Peyer's patch (tissue), 4 donors: ENCODE data around the gene AAMDC. TPM values are rescaled to one million over a fixed set of nuclear protein-coding genes. Genes with fewer than 3 reads are reported as not detected.
"Not testable (repeated sequence)": the region's sequence is repeated elsewhere in the genome, so short reads cannot be mapped to it uniquely, and the experiment has no call there.

ENCODE experiments used
- DNase-seq, 3 donors: peaks; one replicate each; pipeline ENCODE4 v3.0.0-alpha.2; 2017 to 2019
- H3K27ac ChIP-seq, 4 donors: fragments of 200-600 bp; sonication (generic); one replicate each; pipeline ENCODE4 v1.5.1; 2016 to 2019
- H3K27me3 ChIP-seq, 2 donors: fragments of 200-600 bp; sonication (generic); one replicate each; pipeline ENCODE4 v1.5.1; 2019
- H3K36me3 ChIP-seq, 3 donors: fragments of 200-600 bp; sonication (generic); one replicate each; pipeline ENCODE4 v1.5.1; 2016 to 2019
- H3K4me1 ChIP-seq, 4 donors: fragments of 200-600 bp; sonication (generic); one replicate each; pipeline ENCODE4 v1.5.1; 2016 to 2019
- H3K4me3 ChIP-seq, 4 donors: fragments of 200-600 bp; sonication (generic); 1 replicate in 3 of 4; 2 replicates in 1 of 4; pipeline ENCODE4 v1.5.1; 2016 to 2019; ENCODE audit warnings: mild to moderate bottlenecking in 1 of 4
- H3K9me3 ChIP-seq, 4 donors: fragments of 200-600 bp; sonication (generic); one replicate each; pipeline ENCODE4 v1.5.1; 2016 to 2019; ENCODE audit warnings: mild to moderate bottlenecking in 1 of 4
- POLR2A ChIP-seq, 2 donors: fragments of 450-650 bp; IDR thresholded peaks; one replicate each; pipeline ENCODE4 v1.5.1; 2017; ENCODE audit warnings: antibody characterized with exemption in 2 of 2, mild to moderate bottlenecking in 2 of 2, moderate library complexity in 2 of 2
- total RNA-seq, 4 donors: library from RNA; depleted of rRNA; stranded (reverse); fragments of >200 nt; gene quantifications; one replicate each; pipeline ENCODE4 v1.1.0, GENCODE V29; 2016
- TF ChIP-seq, protein P1 (sequence below), 6 experiments: fragments of 450-650 bp in 4 of 6; fragments of 200-600 bp in 2 of 6; sonication (generic) in 1 of 6; IDR thresholded peaks; one replicate each; pipeline ENCODE4 v1.5.1; 2017 to 2019; ENCODE audit warnings: antibody characterized with exemption in 6 of 6, mild to moderate bottlenecking in 3 of 6, moderate library complexity in 1 of 6

The AAMDC gene
- total RNA-seq, 4 donors from 2014 or later, result 9.0 to 16.6 (median 14.8) TPM; not detected in 1

- Histone ChIP-seq H3K27ac (no peak overlapping the region), H3K4me3 (no peak overlapping the region), H3K9me3 (no peaks in the 10 kb centered on the region), H3K27me3 (no peaks in the 10 kb centered on the region), H3K36me3 (no peaks in the 10 kb centered on the region), H3K4me1 (peaks cover 0 to 32% (median 0%) of the 10 kb centered on the region in 4 donors)
- TF ChIP-seq, protein P1, sequence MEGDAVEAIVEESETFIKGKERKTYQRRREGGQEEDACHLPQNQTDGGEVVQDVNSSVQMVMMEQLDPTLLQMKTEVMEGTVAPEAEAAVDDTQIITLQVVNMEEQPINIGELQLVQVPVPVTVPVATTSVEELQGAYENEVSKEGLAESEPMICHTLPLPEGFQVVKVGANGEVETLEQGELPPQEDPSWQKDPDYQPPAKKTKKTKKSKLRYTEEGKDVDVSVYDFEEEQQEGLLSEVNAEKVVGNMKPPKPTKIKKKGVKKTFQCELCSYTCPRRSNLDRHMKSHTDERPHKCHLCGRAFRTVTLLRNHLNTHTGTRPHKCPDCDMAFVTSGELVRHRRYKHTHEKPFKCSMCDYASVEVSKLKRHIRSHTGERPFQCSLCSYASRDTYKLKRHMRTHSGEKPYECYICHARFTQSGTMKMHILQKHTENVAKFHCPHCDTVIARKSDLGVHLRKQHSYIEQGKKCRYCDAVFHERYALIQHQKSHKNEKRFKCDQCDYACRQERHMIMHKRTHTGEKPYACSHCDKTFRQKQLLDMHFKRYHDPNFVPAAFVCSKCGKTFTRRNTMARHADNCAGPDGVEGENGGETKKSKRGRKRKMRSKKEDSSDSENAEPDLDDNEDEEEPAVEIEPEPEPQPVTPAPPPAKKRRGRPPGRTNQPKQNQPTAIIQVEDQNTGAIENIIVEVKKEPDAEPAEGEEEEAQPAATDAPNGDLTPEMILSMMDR (IDR thresholded peaks at IDR 0.05), result no peak
- no peak for TF ChIP-seq POLR2A (IDR thresholded peaks at IDR 0.05)
- DNase-seq, result no peak
These were observed 2.8 kb downstream of the AAMDC start for GRCh38 chr11:77823775-77824174.

DNA sequence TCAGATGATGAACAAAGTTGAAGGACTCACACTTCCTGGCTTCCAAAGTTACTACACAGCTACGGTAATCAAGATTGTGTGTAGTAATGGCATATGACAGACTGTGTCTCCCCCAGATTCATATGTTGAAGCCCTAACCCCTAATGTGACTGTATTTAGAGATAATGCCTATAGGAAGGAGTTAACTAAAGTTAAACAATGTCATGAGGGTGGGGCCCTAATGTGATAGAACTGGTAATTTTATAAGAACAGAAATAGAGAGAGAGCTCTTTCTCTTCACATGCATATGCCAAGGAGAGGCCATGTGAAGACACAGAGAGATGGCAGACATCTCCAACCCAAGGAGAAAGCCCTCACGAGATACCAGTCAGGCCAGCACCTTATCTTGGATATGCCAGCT is 8.0 kb downstream of the AAMDC start:
- Histone ChIP-seq H3K4me3 (no peak overlapping the region), H3K36me3 (no peaks in the 10 kb centered on the region), H3K4me1 (peaks cover 0 to 2% (median 0%) of the 10 kb centered on the region in 4 donors), H3K9me3 (no peaks in the 10 kb centered on the region), H3K27me3 (no peaks in the 10 kb centered on the region), H3K27ac (no peak overlapping the region)
- no peak for TF ChIP-seq POLR2A (IDR thresholded peaks at IDR 0.05)
- TF ChIP-seq, protein P1 (IDR thresholded peaks at IDR 0.05), result no peak
- DNase-seq, result no peak

- no peak overlapping the region for H3K27ac ChIP-seq
- DNase-seq, result no peak
- H3K27me3 ChIP-seq, result no peaks in the 10 kb centered on the region
- no peaks in the 10 kb centered on the region for H3K9me3 ChIP-seq
- H3K36me3 ChIP-seq, result no peaks in the 10 kb centered on the region
- H3K4me3 ChIP-seq, result no peak overlapping the region
- no peaks in the 10 kb centered on the region for H3K4me1 ChIP-seq
- no peak for TF ChIP-seq POLR2A (IDR thresholded peaks at IDR 0.05)
- TF ChIP-seq, protein P1 (IDR thresholded peaks at IDR 0.05), result no peak
These were observed 12.4 kb downstream of the AAMDC start for GRCh38 chr11:77833302-77833701.

GRCh38 chr11:77842441-77843121 is 21.6 kb downstream of the AAMDC start:
- no peak overlapping the region for H3K27ac ChIP-seq
- H3K36me3 ChIP-seq, result peaks cover 0 to 39% (median 0%) of the 10 kb centered on the region in 3 donors
- no peaks in the 10 kb centered on the region for H3K4me1 ChIP-seq
- DNase-seq, result no peak
- H3K4me3 ChIP-seq, result no peak overlapping the region
- H3K27me3 ChIP-seq, result no peaks in the 10 kb centered on the region
- H3K9me3 ChIP-seq, result no peaks in the 10 kb centered on the region
- TF ChIP-seq POLR2A (IDR thresholded peaks at IDR 0.05), result no peak
- TF ChIP-seq, protein P1 (IDR thresholded peaks at IDR 0.05), result no peak

DNA sequence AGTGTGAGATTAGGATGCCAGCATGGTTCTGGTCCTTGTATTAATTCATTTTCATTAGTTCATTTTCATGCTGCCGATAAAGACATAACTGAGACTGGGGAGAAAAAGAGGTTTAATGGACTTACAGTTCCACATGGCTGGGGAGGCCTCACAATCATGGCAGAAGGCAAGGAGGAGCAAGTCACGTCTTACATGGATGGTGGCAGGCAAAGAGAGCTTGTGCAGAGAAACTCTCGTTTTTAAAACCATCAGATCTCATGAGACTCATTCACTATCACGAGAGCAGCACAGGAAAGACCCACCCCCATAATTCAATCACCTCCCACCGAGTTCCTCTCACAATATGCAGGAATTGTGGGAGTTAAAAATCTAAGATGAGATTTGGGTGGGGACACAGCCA is 22.8 kb downstream of the AAMDC start:
- DNase-seq, H3K9me3 ChIP-seq, H3K27ac ChIP-seq, H3K4me1 ChIP-seq, H3K4me3 ChIP-seq, H3K27me3 ChIP-seq: not testable (repeated sequence)
- peaks cover 0 to 46% (median 0%) of the 10 kb centered on the region in 3 donors for H3K36me3 ChIP-seq

DNA sequence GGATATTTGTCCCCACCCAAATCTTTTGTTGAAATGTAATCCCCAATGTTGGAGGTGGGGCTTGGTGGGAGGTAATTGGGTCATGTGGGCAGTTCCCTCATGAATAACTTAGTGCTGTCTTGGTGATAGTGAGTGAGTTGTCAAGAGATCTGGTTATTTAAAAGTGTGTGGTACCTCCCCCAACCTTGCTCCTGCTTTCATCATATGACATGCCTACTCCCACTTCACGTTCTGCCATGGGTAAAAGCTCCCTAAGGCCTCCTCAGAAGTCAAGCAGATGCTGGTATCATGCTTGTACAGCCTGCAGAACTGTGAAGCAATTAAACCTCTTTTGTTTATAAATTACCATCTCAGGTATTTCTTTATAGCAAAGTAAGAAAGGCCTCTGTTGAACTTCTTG is 30.6 kb downstream of the AAMDC start:
- DNase-seq, result no peak
- peaks cover 0 to 10% (median 3%) of the 10 kb centered on the region in 4 donors for H3K9me3 ChIP-seq
- H3K4me1 ChIP-seq, result no peaks in the 10 kb centered on the region
- no peaks in the 10 kb centered on the region for H3K27me3 ChIP-seq
- H3K36me3 ChIP-seq, result peaks cover 0 to 27% (median 0%) of the 10 kb centered on the region in 3 donors
- no peak overlapping the region for H3K4me3 ChIP-seq
- no peak for TF ChIP-seq POLR2A (IDR thresholded peaks at IDR 0.05)
- TF ChIP-seq, protein P1 (IDR thresholded peaks at IDR 0.05), result no peak
- H3K27ac ChIP-seq, result no peak overlapping the region
